A549 treated with RU486 at 1 μM for 4 hours (cell line): Measurements from ENCODE around the gene DUSP5. TPM values are rescaled to one million over a fixed set of nuclear protein-coding genes. Genes with fewer than 3 reads are reported as not detected.

Experiments
- total RNA-seq: library from RNA; stranded (reverse); fragments of 200-300 nt; extraction: Qiagen RNA extraction; gene quantifications from 5 replicates; pipeline ENCODE4 v1.2.3, GENCODE V29; 2022; ENCODE audit warnings: low read depth

DUSP5 gene, protein sequence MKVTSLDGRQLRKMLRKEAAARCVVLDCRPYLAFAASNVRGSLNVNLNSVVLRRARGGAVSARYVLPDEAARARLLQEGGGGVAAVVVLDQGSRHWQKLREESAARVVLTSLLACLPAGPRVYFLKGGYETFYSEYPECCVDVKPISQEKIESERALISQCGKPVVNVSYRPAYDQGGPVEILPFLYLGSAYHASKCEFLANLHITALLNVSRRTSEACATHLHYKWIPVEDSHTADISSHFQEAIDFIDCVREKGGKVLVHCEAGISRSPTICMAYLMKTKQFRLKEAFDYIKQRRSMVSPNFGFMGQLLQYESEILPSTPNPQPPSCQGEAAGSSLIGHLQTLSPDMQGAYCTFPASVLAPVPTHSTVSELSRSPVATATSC
- total RNA-seq, result 81.4 to 140 TPM (median 122 TPM) in 5 replicates

GRCh38 chr10:110497438-110498086, at the start of gene DUSP5:
Gene DUSP5 (plus strand): TSS chr10:110497907. CDS start chr10:110498122, 215 bp downstream.

Other genes starting within 250 kb of the DUSP5 start
- 48.8 to 54.1 TPM (median 50.9 TPM) in 5 replicates for gene SMNDC1, start 193.0 kb upstream of the DUSP5 start, total RNA-seq
- 31.2 to 70.4 TPM (median 47.8 TPM) in 5 replicates for gene SMC3, start 69.8 kb downstream of the DUSP5 start, total RNA-seq
- gene RBM20, start 146.4 kb downstream of the DUSP5 start, total RNA-seq, result 1.4 to 1.8 TPM (median 1.6 TPM) in 5 replicates